CD14-positive monocyte (primary cell): ENCODE measurements around the gene CCL18. TPM values are rescaled to one million over a fixed set of nuclear protein-coding genes. Genes with fewer than 3 reads are reported as not detected.

ENCODE experiments used
- DNase-seq, 3 donors: peaks; one replicate each; pipeline ENCODE4 v3.0.0-alpha.2; 2011 to 2022
- H2AFZ ChIP-seq: 2 replicates; pipeline ENCODE4 v1.6.0; 2012; ENCODE audit warnings: mild to moderate bottlenecking, low read depth, low read length, inconsistent platforms; ENCODE audit not compliant: insufficient read depth, poor library complexity, severe bottlenecking
- H3K27ac ChIP-seq, 2 donors: 1 replicate in 1 of 2; 2 replicates in 1 of 2; pipeline ENCODE4 v1.5.1; 2012 to 2013; ENCODE audit warnings: low read length in 2 of 2, control low read depth in 1 of 2, inconsistent platforms in 1 of 2, low read depth in 1 of 2, mild to moderate bottlenecking in 1 of 2
- H3K27me3 ChIP-seq, 2 donors: one replicate each; pipeline versions ENCODE4 v1.6.0 to v1.6.1; 2011 to 2013; ENCODE audit warnings: low read length in 2 of 2; ENCODE audit not compliant: control insufficient read depth in 2 of 2, insufficient read depth in 2 of 2
- H3K36me3 ChIP-seq, 2 donors: replicated peaks in 1 of 2; 1 replicate in 1 of 2; 2 replicates in 1 of 2; pipeline versions ENCODE4 v1.5.1 to v1.6.1; 2012 to 2013; ENCODE audit warnings: low read length in 2 of 2, control low read depth in 1 of 2, inconsistent platforms in 1 of 2, mild to moderate bottlenecking in 1 of 2; ENCODE audit not compliant: insufficient read depth in 2 of 2, control insufficient read depth in 1 of 2
- H3K4me1 ChIP-seq, 2 donors: 1 replicate in 1 of 2; 2 replicates in 1 of 2; pipeline versions ENCODE4 v1.5.1 to v1.6.1; 2012 to 2013; ENCODE audit warnings: low read length in 2 of 2, control low read depth in 1 of 2, inconsistent platforms in 1 of 2, mild to moderate bottlenecking in 1 of 2, moderate library complexity in 1 of 2; ENCODE audit not compliant: insufficient read depth in 2 of 2, control insufficient read depth in 1 of 2
- H3K4me2 ChIP-seq: replicated peaks from 2 replicates; pipeline ENCODE3; 2012; ENCODE audit warnings: low read length, moderate library complexity, mild to moderate bottlenecking; ENCODE audit not compliant: poor library complexity, severe bottlenecking; ENCODE audit errors: extremely low read depth
- H3K4me3 ChIP-seq, 3 experiments: fragments of 200-600 bp in 1 of 3; sonication (generic) in 1 of 3; replicated peaks in 1 of 3; 1 replicate in 2 of 3; 2 replicates in 1 of 3; pipeline ENCODE4 v1.5.1; 2011 to 2013; ENCODE audit warnings: low read length in 3 of 3, mild to moderate bottlenecking in 3 of 3, control low read depth in 2 of 3, low read depth in 2 of 3, inconsistent platforms in 1 of 3, moderate library complexity in 1 of 3
- H3K79me2 ChIP-seq: 2 replicates; pipeline ENCODE4 v1.6.0; 2012; ENCODE audit warnings: mild to moderate bottlenecking, control low read depth, inconsistent platforms, low read length, moderate library complexity; ENCODE audit not compliant: insufficient read depth
- H3K9ac ChIP-seq: 2 replicates; pipeline ENCODE4 v1.6.0; 2017; ENCODE audit warnings: low read length, mild to moderate bottlenecking; ENCODE audit not compliant: insufficient read depth, poor library complexity, severe bottlenecking
- H3K9me3 ChIP-seq, 2 donors: replicated peaks in 1 of 2; 1 replicate in 1 of 2; 2 replicates in 1 of 2; pipeline versions ENCODE4 v1.5.1 to v1.6.1; 2012 to 2013; ENCODE audit warnings: low read length in 2 of 2, control low read depth in 1 of 2; ENCODE audit not compliant: control insufficient read depth in 1 of 2, insufficient read depth in 1 of 2
- H4K20me1 ChIP-seq: 2 replicates; pipeline ENCODE4 v1.6.0; 2012; ENCODE audit warnings: mild to moderate bottlenecking, low read length, control low read depth, moderate library complexity; ENCODE audit not compliant: insufficient read depth
- H3K27ac Mint-ChIP-seq, 7 donors: one replicate each; pipeline ENCODE4 v1.8.0; 2020; ENCODE audit warnings: mild to moderate bottlenecking in 7 of 7, mixed read lengths in 7 of 7, moderate library complexity in 6 of 7, inconsistent platforms in 2 of 7
- H3K27me3 Mint-ChIP-seq, 3 donors: one replicate each; pipeline ENCODE4 v1.8.0; 2021 to 2022; ENCODE audit warnings: low read depth in 3 of 3, mild to moderate bottlenecking in 3 of 3, mixed read lengths in 3 of 3, moderate library complexity in 3 of 3, inconsistent platforms in 1 of 3
- H3K36me3 Mint-ChIP-seq, 2 donors: one replicate each; pipeline ENCODE4 v1.8.0; 2020; ENCODE audit warnings: mixed read lengths in 2 of 2, inconsistent platforms in 1 of 2, mild to moderate bottlenecking in 1 of 2
- H3K4me1 Mint-ChIP-seq: one replicate; pipeline ENCODE4 v1.8.0; 2020; ENCODE audit warnings: mild to moderate bottlenecking, mixed read lengths
- H3K4me3 Mint-ChIP-seq, 2 donors: one replicate each; pipeline ENCODE4 v1.8.0; 2020; ENCODE audit warnings: mild to moderate bottlenecking in 2 of 2, mixed read lengths in 2 of 2, moderate library complexity in 1 of 2
- H3K9me3 Mint-ChIP-seq, 7 donors: one replicate each; pipeline ENCODE4 v1.8.0; 2020 to 2022; ENCODE audit warnings: mixed read lengths in 7 of 7, mild to moderate bottlenecking in 6 of 7, moderate library complexity in 6 of 7, inconsistent platforms in 2 of 7
- WGBS: methylation state at CpG from one replicate; pipeline ENCODE4 v1.1.5; 2013; ENCODE audit warnings: missing lambda C conversion rate; ENCODE audit not compliant: insufficient coverage; 5-methylcytosine and 5-hydroxymethylcytosine counted together
- intact Hi-C, 2 donors: fragments of 100-400 bp; cut with micrococcal nuclease; formaldehyde crosslinking; loops; one replicate each; pipeline versions ENCODE4 v1.15.0 to v1.15.1; 2023
- polyA plus RNA-seq, 3 donors: library from polyadenylated mRNA; depleted of rRNA in 1 of 3; unstranded in 2 of 3; stranded (reverse) in 1 of 3; fragments of 300-500 nt in 2 of 3; fragments of >200 nt in 1 of 3; fragmentation: Illumina TruSeq in 2 of 3; gene quantifications; 1 replicate in 2 of 3; 2 replicates in 1 of 3; pipeline ENCODE4 v1.2.3, GENCODE V29; 2012 to 2021
- TF ChIP-seq, protein P1 (sequence below): fragments of 200-600 bp; IDR thresholded peaks from one replicate; pipeline ENCODE4 v1.8.0; 2022; ENCODE audit warnings: antibody characterized with exemption, mild to moderate bottlenecking

The CCL18 gene
- polyA plus RNA-seq, 3 donors: not detected

DNA sequence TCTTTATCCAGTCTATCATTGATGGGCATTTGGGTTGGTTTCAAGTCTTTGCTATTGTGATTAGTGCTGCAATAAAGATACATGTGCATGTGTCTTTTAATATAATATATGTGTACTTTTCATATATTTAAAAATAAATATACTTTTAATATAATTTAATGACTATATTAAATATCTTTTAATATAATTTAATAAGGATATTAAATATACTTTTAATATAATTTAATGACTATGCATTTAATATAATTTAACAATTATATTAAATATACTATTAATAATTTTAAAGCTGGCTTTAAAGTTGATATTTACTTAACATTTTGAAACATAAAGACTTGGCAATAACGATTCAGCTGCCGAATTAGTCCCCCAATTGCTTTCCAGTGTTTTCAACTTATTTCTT is 47.5 kb upstream of the CCL18 start:
- intact Hi-C loops: loop anchor here in 1 of 2 donors (10.0 kb wide), 1 partner anchor 58 kb away; no protein-coding TSS in a partner anchor
- no peaks in the 10 kb centered on the region for H3K27me3 Mint-ChIP-seq

DNA sequence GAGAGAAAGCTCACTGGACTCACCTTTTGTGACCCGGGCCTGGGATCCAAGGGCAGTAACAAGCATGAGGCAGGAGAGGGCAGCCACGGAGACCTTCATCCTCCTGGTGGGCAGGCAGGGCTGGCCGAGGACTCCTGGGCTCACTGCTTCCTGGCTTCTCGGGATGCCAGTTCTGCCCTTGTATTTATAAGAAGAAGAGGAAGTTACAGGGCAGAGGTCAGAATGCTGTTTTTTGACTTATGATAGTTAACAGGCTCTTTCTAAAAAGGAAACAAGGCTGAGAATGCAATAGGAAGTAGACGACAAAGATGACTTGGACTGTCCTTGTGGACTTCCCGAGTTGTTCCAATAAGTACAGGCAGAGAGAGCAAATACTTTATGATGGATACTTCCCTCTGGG is 46.3 kb upstream of the CCL18 start, which contains the start of gene CCL23:
Gene CCL23 (minus strand): TSS at position 174 of the 400 bp plus-strand sequence. CDS start 75 bp downstream, at position 99.
- no peak within 1 kb of the TSS for H3K9ac ChIP-seq
- no peaks in the 10 kb centered on the region for H3K27me3 Mint-ChIP-seq
- peak within 1 kb of the TSS in 1 of 3 experiments; percentile 8 for H3K4me3 ChIP-seq
- H3K79me2 ChIP-seq: no peaks in the 10 kb centered on the region
- peaks cover 0 to 4% of the 10 kb centered on the region in 2 donors for H3K9me3 ChIP-seq
- peaks cover 20 to 23% of the 10 kb centered on the region in 2 donors for H3K4me1 ChIP-seq
- intact Hi-C loops: loop anchor here in 1 of 2 donors (10.0 kb wide), 1 partner anchor 57 kb away; no protein-coding TSS in a partner anchor
- H3K4me3 Mint-ChIP-seq: peak within 1 kb of the TSS in 1 of 2 donors; percentile 54
- H3K9me3 Mint-ChIP-seq: peaks cover 0 to 12% (median 5%) of the 10 kb centered on the region in 7 donors
- H3K27ac Mint-ChIP-seq: peak within 1 kb of the TSS; percentile 51 to 87 (median 72)
- TF ChIP-seq, protein P1, sequence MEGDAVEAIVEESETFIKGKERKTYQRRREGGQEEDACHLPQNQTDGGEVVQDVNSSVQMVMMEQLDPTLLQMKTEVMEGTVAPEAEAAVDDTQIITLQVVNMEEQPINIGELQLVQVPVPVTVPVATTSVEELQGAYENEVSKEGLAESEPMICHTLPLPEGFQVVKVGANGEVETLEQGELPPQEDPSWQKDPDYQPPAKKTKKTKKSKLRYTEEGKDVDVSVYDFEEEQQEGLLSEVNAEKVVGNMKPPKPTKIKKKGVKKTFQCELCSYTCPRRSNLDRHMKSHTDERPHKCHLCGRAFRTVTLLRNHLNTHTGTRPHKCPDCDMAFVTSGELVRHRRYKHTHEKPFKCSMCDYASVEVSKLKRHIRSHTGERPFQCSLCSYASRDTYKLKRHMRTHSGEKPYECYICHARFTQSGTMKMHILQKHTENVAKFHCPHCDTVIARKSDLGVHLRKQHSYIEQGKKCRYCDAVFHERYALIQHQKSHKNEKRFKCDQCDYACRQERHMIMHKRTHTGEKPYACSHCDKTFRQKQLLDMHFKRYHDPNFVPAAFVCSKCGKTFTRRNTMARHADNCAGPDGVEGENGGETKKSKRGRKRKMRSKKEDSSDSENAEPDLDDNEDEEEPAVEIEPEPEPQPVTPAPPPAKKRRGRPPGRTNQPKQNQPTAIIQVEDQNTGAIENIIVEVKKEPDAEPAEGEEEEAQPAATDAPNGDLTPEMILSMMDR: no peak
- H4K20me1 ChIP-seq: no peaks in the 10 kb centered on the region
- WGBS: 21% methylated on average over 4 of the region's 6 CpGs
- peak within 1 kb of the TSS; percentile 36 for H3K4me2 ChIP-seq
- H3K36me3 ChIP-seq: no peaks in the 10 kb centered on the region
- H2AFZ ChIP-seq: peak within 1 kb of the TSS; percentile 54
- H3K27ac ChIP-seq: peak within 1 kb of the TSS; percentile 35 to 55
- H3K36me3 Mint-ChIP-seq: peaks cover 5 to 13% of the 10 kb centered on the region in 2 donors
- DNase-seq: peak; percentile 46 to 75 (median 72)
- H3K4me1 Mint-ChIP-seq: peaks cover 27% of the 10 kb centered on the region
- H3K27me3 ChIP-seq: no peaks in the 10 kb centered on the region

More for the DNA sequence above, 47.5 kb upstream of the CCL18 start:
- H3K36me3 ChIP-seq: no peaks in the 10 kb centered on the region
- no peak overlapping the region for H3K27ac ChIP-seq
- H4K20me1 ChIP-seq: no peaks in the 10 kb centered on the region
- H3K4me1 Mint-ChIP-seq: peaks cover 23% of the 10 kb centered on the region
- no peak overlapping the region for H3K4me2 ChIP-seq
- TF ChIP-seq, protein P1: no peak
- H3K79me2 ChIP-seq: no peaks in the 10 kb centered on the region
- WGBS: no CpG with 5 or more reads among the region's 2 CpGs
- H2AFZ ChIP-seq: no peak overlapping the region
- peaks cover 0 to 10% of the 10 kb centered on the region in 2 donors for H3K9me3 ChIP-seq
- H3K9me3 Mint-ChIP-seq: peaks cover 0 to 17% (median 8%) of the 10 kb centered on the region in 7 donors
- peaks cover 8 to 20% of the 10 kb centered on the region in 2 donors for H3K36me3 Mint-ChIP-seq
- DNase-seq: no peak
- H3K4me3 ChIP-seq: no peak overlapping the region
- no peak overlapping the region for H3K27ac Mint-ChIP-seq
- H3K4me1 ChIP-seq: peaks cover 20 to 23% of the 10 kb centered on the region in 2 donors
- H3K4me3 Mint-ChIP-seq: no peak overlapping the region
- no peak overlapping the region for H3K9ac ChIP-seq
- no peaks in the 10 kb centered on the region for H3K27me3 ChIP-seq
